Trophoblast cell (in vitro differentiated cells and primary cell): ENCODE data around the gene SIAH1.
A peak's percentile ranks its signal among the peaks of the same experiment; 100 is the strongest.

Source experiments
- DNase-seq, 2 donors: peaks; one replicate each; pipeline ENCODE4 v3.0.0-alpha.2; 2016
- H2AFZ ChIP-seq: 2 replicates; pipeline ENCODE4 v1.6.1; 2013; ENCODE audit warnings: low read length, moderate library complexity, mild to moderate bottlenecking; ENCODE audit not compliant: insufficient read depth, poor library complexity
- H2AK5ac ChIP-seq: 2 replicates; pipeline ENCODE4 v1.6.1; 2013; ENCODE audit warnings: mild to moderate bottlenecking, low read length
- H2BK120ac ChIP-seq: 2 replicates; pipeline ENCODE4 v1.6.1; 2013; ENCODE audit warnings: low read length, mild to moderate bottlenecking, moderate library complexity; ENCODE audit not compliant: insufficient read depth, poor library complexity
- H2BK12ac ChIP-seq: 2 replicates; pipeline ENCODE4 v1.6.1; 2013; ENCODE audit warnings: mild to moderate bottlenecking, low read length, moderate library complexity
- H2BK5ac ChIP-seq: 2 replicates; pipeline ENCODE4 v1.6.1; 2013; ENCODE audit warnings: low read length, low read depth, moderate library complexity, mild to moderate bottlenecking; ENCODE audit not compliant: poor library complexity
- H3K14ac ChIP-seq: 2 replicates; pipeline ENCODE4 v1.6.1; 2013; ENCODE audit warnings: mild to moderate bottlenecking, low read length
- H3K18ac ChIP-seq: 2 replicates; pipeline ENCODE4 v1.6.1; 2013; ENCODE audit warnings: mild to moderate bottlenecking, low read length
- H3K23ac ChIP-seq: 2 replicates; pipeline ENCODE4 v1.6.1; 2013; ENCODE audit warnings: low read length
- H3K27ac ChIP-seq: 2 replicates; pipeline ENCODE4 v1.5.1; 2013; ENCODE audit warnings: low read depth, mild to moderate bottlenecking, inconsistent platforms, low read length, moderate library complexity
- H3K27me3 ChIP-seq: 2 replicates; pipeline ENCODE4 v1.6.1; 2013; ENCODE audit warnings: inconsistent platforms, mild to moderate bottlenecking, low read length, moderate library complexity; ENCODE audit not compliant: insufficient read depth
- H3K36me3 ChIP-seq, 2 experiments: 1 replicate in 1 of 2; 2 replicates in 1 of 2; pipeline ENCODE4 v1.6.1; 2013; ENCODE audit warnings: low read length in 2 of 2, mild to moderate bottlenecking in 2 of 2, moderate library complexity in 1 of 2; ENCODE audit not compliant: insufficient read depth in 2 of 2, control insufficient read depth in 1 of 2
- H3K4ac ChIP-seq: 2 replicates; pipeline ENCODE4 v1.6.1; 2013; ENCODE audit warnings: low read depth, mild to moderate bottlenecking, low read length, moderate library complexity
- H3K4me1 ChIP-seq, 2 experiments: 1 replicate in 1 of 2; 2 replicates in 1 of 2; pipeline ENCODE4 v1.6.1; 2013; ENCODE audit warnings: low read length in 2 of 2, mild to moderate bottlenecking in 2 of 2, moderate library complexity in 1 of 2; ENCODE audit not compliant: insufficient read depth in 2 of 2, control insufficient read depth in 1 of 2
- H3K4me2 ChIP-seq: 2 replicates; pipeline ENCODE4 v1.6.1; 2013; ENCODE audit warnings: inconsistent platforms, mild to moderate bottlenecking, low read length, moderate library complexity
- H3K4me3 ChIP-seq: 2 replicates; pipeline ENCODE4 v1.5.1; 2013; ENCODE audit warnings: mild to moderate bottlenecking, low read depth, low read length, inconsistent platforms
- H3K79me1 ChIP-seq: one replicate; pipeline ENCODE4 v1.6.1; 2013; ENCODE audit warnings: low read length
- H3K79me2 ChIP-seq: 2 replicates; pipeline ENCODE4 v1.6.1; 2013; ENCODE audit warnings: low read length, mild to moderate bottlenecking; ENCODE audit not compliant: control insufficient read depth, insufficient read depth, poor library complexity
- H3K9ac ChIP-seq: 2 replicates; pipeline ENCODE4 v1.6.1; 2013; ENCODE audit warnings: mild to moderate bottlenecking, low read length
- H3K9me3 ChIP-seq: 2 replicates; pipeline ENCODE4 v1.6.1; 2013; ENCODE audit warnings: low read depth, mild to moderate bottlenecking, control low read depth, inconsistent platforms, low read length; ENCODE audit not compliant: insufficient read depth
- H4K12ac ChIP-seq: 2 replicates; pipeline ENCODE4 v1.6.1; 2013; ENCODE audit warnings: low read depth, mild to moderate bottlenecking, low read length, moderate library complexity
- H4K8ac ChIP-seq: 2 replicates; pipeline ENCODE4 v1.6.1; 2013; ENCODE audit warnings: low read depth, mild to moderate bottlenecking, low read length, moderate library complexity
- H4K91ac ChIP-seq: one replicate; pipeline ENCODE4 v1.6.1; 2013; ENCODE audit warnings: low read depth, mild to moderate bottlenecking, low read length, moderate library complexity
- WGBS: extraction: QIAGEN DNeasy Blood & Tissue Kit; methylation state at CpG from one replicate; pipeline ENCODE4 v1.1.7; 2013; ENCODE audit warnings: missing lambda C conversion rate; ENCODE audit not compliant: insufficient read length, insufficient coverage; ENCODE audit errors: extremely low coverage; 5-methylcytosine and 5-hydroxymethylcytosine counted together

The SIAH1 gene

GRCh38 chr16:48353565-48354163, 31.5 kb downstream of the SIAH1 start:
- no CpG with 5 or more reads among the region's 7 CpGs for WGBS
- Histone ChIP-seq H3K36me3 (peaks cover 19 to 25% of the 10 kb centered on the region in 2 experiments), H3K14ac (no peak overlapping the region)

GRCh38 chr16:48352648-48353390, 32.4 kb downstream of the SIAH1 start:
- no peak overlapping the region for H3K9ac ChIP-seq
- H3K79me1 ChIP-seq, result no peaks in the 10 kb centered on the region
- no peak overlapping the region for H2BK12ac ChIP-seq
- no peak overlapping the region for H3K18ac ChIP-seq
- WGBS, result no CpG with 5 or more reads among the region's 7 CpGs
- H3K4me2 ChIP-seq, result no peak overlapping the region
- no peak overlapping the region for H4K12ac ChIP-seq
- no peak overlapping the region for H3K4ac ChIP-seq
- no peak overlapping the region for H4K91ac ChIP-seq
- no peak overlapping the region for H3K4me3 ChIP-seq
- no peak overlapping the region for H3K27ac ChIP-seq
- no peaks in the 10 kb centered on the region for H3K79me2 ChIP-seq
- H4K8ac ChIP-seq, result no peak overlapping the region
- H3K27me3 ChIP-seq, result no peaks in the 10 kb centered on the region
- no peak for DNase-seq
- no peak overlapping the region for H2AK5ac ChIP-seq
- no peak overlapping the region for H3K23ac ChIP-seq
- no peaks in the 10 kb centered on the region for H3K4me1 ChIP-seq
- H3K36me3 ChIP-seq, result peaks cover 23 to 28% of the 10 kb centered on the region in 2 experiments
- no peak overlapping the region for H2BK120ac ChIP-seq
- H3K14ac ChIP-seq, result no peak overlapping the region
- no peak overlapping the region for H2AFZ ChIP-seq
- no peak overlapping the region for H2BK5ac ChIP-seq
- H3K9me3 ChIP-seq, result no peaks in the 10 kb centered on the region

More at GRCh38 chr16:48353565-48354163, 31.5 kb downstream of the SIAH1 start:
- Histone ChIP-seq H2AFZ (no peak overlapping the region), H4K91ac (no peak overlapping the region), H3K4ac (no peak overlapping the region), H4K12ac (no peak overlapping the region), H3K79me1 (no peaks in the 10 kb centered on the region), H3K18ac (no peak overlapping the region), H3K4me3 (no peak overlapping the region), H2BK5ac (no peak overlapping the region), H2AK5ac (no peak overlapping the region), H3K23ac (no peak overlapping the region), H3K79me2 (no peaks in the 10 kb centered on the region), H2BK12ac (no peak overlapping the region), H3K27ac (no peak overlapping the region), H3K4me1 (no peaks in the 10 kb centered on the region), H4K8ac (no peak overlapping the region), H3K9me3 (no peaks in the 10 kb centered on the region), H3K27me3 (no peaks in the 10 kb centered on the region), H2BK120ac (no peak overlapping the region), H3K4me2 (no peak overlapping the region), H3K9ac (no peak overlapping the region)
- DNase-seq, result peak; percentile 65 to 78

- H3K23ac ChIP-seq, result no peak overlapping the region
- no peak overlapping the region for H3K9ac ChIP-seq
- H2BK5ac ChIP-seq, result no peak overlapping the region
- H3K4ac ChIP-seq, result no peak overlapping the region
- no peaks in the 10 kb centered on the region for H3K79me1 ChIP-seq
- no peak overlapping the region for H3K4me2 ChIP-seq
- no peak overlapping the region for H2BK120ac ChIP-seq
- H3K9me3 ChIP-seq, result no peaks in the 10 kb centered on the region
- no peaks in the 10 kb centered on the region for H3K79me2 ChIP-seq
- H2AK5ac ChIP-seq, result no peak overlapping the region
- no peak overlapping the region for H4K12ac ChIP-seq
- H4K8ac ChIP-seq, result no peak overlapping the region
- no peak overlapping the region for H3K4me3 ChIP-seq
- no peak overlapping the region for H3K14ac ChIP-seq
- no peak overlapping the region for H2AFZ ChIP-seq
- peaks cover 29% of the 10 kb centered on the region in 2 experiments for H3K36me3 ChIP-seq
- no CpG with 5 or more reads among the region's 3 CpGs for WGBS
- no peak overlapping the region for H2BK12ac ChIP-seq
- H4K91ac ChIP-seq, result no peak overlapping the region
- no peaks in the 10 kb centered on the region for H3K4me1 ChIP-seq
- DNase-seq, result peak; percentile 6 to 23
- no peak overlapping the region for H3K27ac ChIP-seq
- H3K27me3 ChIP-seq, result no peaks in the 10 kb centered on the region
- no peak overlapping the region for H3K18ac ChIP-seq
Observed at GRCh38 chr16:48350736-48351135, 34.5 kb downstream of the SIAH1 start.

- no peak for DNase-seq
- Histone ChIP-seq H3K4me1 (no peaks in the 10 kb centered on the region), H2BK12ac (no peak overlapping the region), H3K18ac (no peak overlapping the region), H3K79me1 (no peaks in the 10 kb centered on the region), H4K12ac (no peak overlapping the region), H2AK5ac (no peak overlapping the region), H4K91ac (no peak overlapping the region), H3K27ac (no peak overlapping the region), H3K14ac (no peak overlapping the region), H3K4me3 (no peak overlapping the region), H3K79me2 (no peaks in the 10 kb centered on the region), H3K23ac (no peak overlapping the region), H4K8ac (no peak overlapping the region), H2AFZ (no peak overlapping the region), H2BK120ac (no peak overlapping the region), H2BK5ac (no peak overlapping the region), H3K9me3 (no peaks in the 10 kb centered on the region), H3K27me3 (no peaks in the 10 kb centered on the region), H3K4ac (no peak overlapping the region), H3K36me3 (peaks cover 29 to 30% of the 10 kb centered on the region in 2 experiments), H3K4me2 (no peak overlapping the region), H3K9ac (no peak overlapping the region)
- WGBS, result no CpG with 5 or more reads among the region's 4 CpGs
Observed at GRCh38 chr16:48347980-48348379, 37.2 kb downstream of the SIAH1 start.
